OCI-LY3 (cell line): ENCODE measurements around the gene UIMC1.
A peak's percentile ranks its signal among the peaks of the same experiment; 100 is the strongest.

Experiments used
- H2AFZ ChIP-seq: fragments of 200-600, 300-600 bp; shearing (Covaris generic); 2 replicates; pipeline ENCODE4 v1.6.0; 2014; ENCODE audit warnings: antibody characterized with exemption, low read depth, low read length
- H3K27ac ChIP-seq: fragments of 200-600, 300-600 bp; sonication (generic); 2 replicates; pipeline ENCODE4 v1.5.1; 2014; ENCODE audit warnings: mild to moderate bottlenecking, low read length, moderate library complexity, mixed read lengths
- H3K27me3 ChIP-seq: fragments of 200-600, 300-600 bp; sonication (generic); 2 replicates; pipeline ENCODE4 v1.6.1; 2014; ENCODE audit warnings: low read depth, low read length, mixed read lengths
- H3K36me3 ChIP-seq: fragments of 200-600, 300-600 bp; sonication (generic); replicated peaks from 2 replicates; pipeline ENCODE3; 2014; ENCODE audit warnings: low read depth, low read length, mixed read lengths
- H3K4me1 ChIP-seq: fragments of 300-600, 200-600 bp; sonication (generic); 2 replicates; pipeline ENCODE4 v1.6.1; 2014; ENCODE audit warnings: low read length, mixed read lengths
- H3K4me2 ChIP-seq: fragments of 200-600, 300-600 bp; sonication (generic); 2 replicates; pipeline ENCODE4 v1.6.1; 2014; ENCODE audit warnings: low read length, mixed read lengths
- H3K4me3 ChIP-seq: fragments of 300-600, 200-600 bp; sonication (generic); 2 replicates; pipeline ENCODE4 v1.5.1; 2014; ENCODE audit warnings: antibody characterized with exemption, mild to moderate bottlenecking, low read length, moderate library complexity
- H3K79me2 ChIP-seq: fragments of 300-600, 200-600 bp; shearing (Covaris generic); 2 replicates; pipeline ENCODE4 v1.6.1; 2014; ENCODE audit warnings: mild to moderate bottlenecking, low read length, mixed read lengths
- H3K9ac ChIP-seq: fragments of 300-600, 200-600 bp; shearing (Covaris generic); 2 replicates; pipeline ENCODE4 v1.6.0; 2014; ENCODE audit warnings: mild to moderate bottlenecking, low read length, moderate library complexity
- H3K9me3 ChIP-seq: fragments of 200-600, 300-600 bp; shearing (Covaris generic); 2 replicates; pipeline ENCODE4 v1.6.1; 2014; ENCODE audit warnings: low read length, mixed read lengths; ENCODE audit not compliant: insufficient read depth
- H4K20me1 ChIP-seq: fragments of 200-600, 300-600 bp; sonication (generic); 2 replicates; pipeline ENCODE4 v1.6.1; 2016; ENCODE audit warnings: low read length, mixed read lengths; ENCODE audit not compliant: insufficient read depth
- EZH2phosphoT487 ChIP-seq: fragments of 200-600 bp; shearing (Covaris generic); IDR thresholded peaks from 2 replicates; pipeline ENCODE4 v1.6.1; 2018; ENCODE audit warnings: antibody characterized with exemption, mixed run types, low read depth
- TF ChIP-seq, protein P1 (sequence below): fragments of 200-600, 300-600 bp; sonication (generic); IDR thresholded peaks from 2 replicates; pipeline ENCODE4 v1.5.1; 2014; ENCODE audit warnings: antibody characterized with exemption, low read length, low read depth

Gene UIMC1

GRCh38 chr5:176980818-176981217 is 25.8 kb downstream of the UIMC1 start:
- H3K9ac ChIP-seq: no peak overlapping the region
- no peak overlapping the region for H3K4me3 ChIP-seq
- H3K79me2 ChIP-seq: peaks cover 77% of the 10 kb centered on the region
- H3K36me3 ChIP-seq: peaks cover 28% of the 10 kb centered on the region
- H4K20me1 ChIP-seq: peaks cover 6% of the 10 kb centered on the region
- no peak overlapping the region for H3K4me2 ChIP-seq
- no peak for TF ChIP-seq EZH2phosphoT487
- TF ChIP-seq, protein P1, sequence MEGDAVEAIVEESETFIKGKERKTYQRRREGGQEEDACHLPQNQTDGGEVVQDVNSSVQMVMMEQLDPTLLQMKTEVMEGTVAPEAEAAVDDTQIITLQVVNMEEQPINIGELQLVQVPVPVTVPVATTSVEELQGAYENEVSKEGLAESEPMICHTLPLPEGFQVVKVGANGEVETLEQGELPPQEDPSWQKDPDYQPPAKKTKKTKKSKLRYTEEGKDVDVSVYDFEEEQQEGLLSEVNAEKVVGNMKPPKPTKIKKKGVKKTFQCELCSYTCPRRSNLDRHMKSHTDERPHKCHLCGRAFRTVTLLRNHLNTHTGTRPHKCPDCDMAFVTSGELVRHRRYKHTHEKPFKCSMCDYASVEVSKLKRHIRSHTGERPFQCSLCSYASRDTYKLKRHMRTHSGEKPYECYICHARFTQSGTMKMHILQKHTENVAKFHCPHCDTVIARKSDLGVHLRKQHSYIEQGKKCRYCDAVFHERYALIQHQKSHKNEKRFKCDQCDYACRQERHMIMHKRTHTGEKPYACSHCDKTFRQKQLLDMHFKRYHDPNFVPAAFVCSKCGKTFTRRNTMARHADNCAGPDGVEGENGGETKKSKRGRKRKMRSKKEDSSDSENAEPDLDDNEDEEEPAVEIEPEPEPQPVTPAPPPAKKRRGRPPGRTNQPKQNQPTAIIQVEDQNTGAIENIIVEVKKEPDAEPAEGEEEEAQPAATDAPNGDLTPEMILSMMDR: no peak
- H3K9me3 ChIP-seq: no peaks in the 10 kb centered on the region
- H3K27ac ChIP-seq: no peak overlapping the region
- H3K27me3 ChIP-seq: no peaks in the 10 kb centered on the region
- H2AFZ ChIP-seq: no peak overlapping the region
- peaks cover 12% of the 10 kb centered on the region for H3K4me1 ChIP-seq

- no peaks in the 10 kb centered on the region for H3K27me3 ChIP-seq
- H3K4me1 ChIP-seq: peaks cover 12% of the 10 kb centered on the region
- H3K9ac ChIP-seq: no peak overlapping the region
- no peaks in the 10 kb centered on the region for H3K9me3 ChIP-seq
- H2AFZ ChIP-seq: no peak overlapping the region
- TF ChIP-seq, protein P1: no peak
- no peak for TF ChIP-seq EZH2phosphoT487
- no peak overlapping the region for H3K4me2 ChIP-seq
- H3K79me2 ChIP-seq: peaks cover 66% of the 10 kb centered on the region
- peak overlapping the region; percentile 41; the same call in 1 of the 2 replicates for H3K27ac ChIP-seq
- no peak overlapping the region for H3K4me3 ChIP-seq
- peaks cover 29% of the 10 kb centered on the region for H3K36me3 ChIP-seq
- H4K20me1 ChIP-seq: peaks cover 6% of the 10 kb centered on the region
Observed at GRCh38 chr5:176979669-176980068, 26.9 kb downstream of the UIMC1 start.

DNA sequence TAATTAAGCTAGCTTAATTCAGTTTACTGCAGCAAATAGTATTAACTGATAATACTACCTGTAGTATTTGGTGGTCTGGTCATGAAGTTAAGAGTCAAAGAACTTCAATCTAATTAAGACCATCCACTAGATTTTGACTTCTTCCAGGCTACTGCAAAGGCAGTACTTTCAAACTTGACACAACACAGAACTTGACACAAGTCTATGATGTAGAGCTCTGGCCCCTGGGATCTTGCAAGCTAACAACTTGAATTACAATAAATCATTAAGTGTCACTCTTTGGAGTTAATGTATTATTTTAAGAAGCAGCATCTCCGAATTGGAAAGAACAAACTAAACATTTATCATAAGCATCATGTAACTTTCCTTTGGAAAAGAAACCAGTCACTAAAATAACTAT is 40.9 kb downstream of the UIMC1 start:
- TF ChIP-seq, protein P1: no peak
- TF ChIP-seq EZH2phosphoT487: no peak
- Histone ChIP-seq H3K9ac (no peak overlapping the region), H3K27me3 (no peaks in the 10 kb centered on the region), H3K4me2 (no peak overlapping the region), H4K20me1 (peaks cover 1% of the 10 kb centered on the region; the same call in 1 of the 2 replicates), H3K79me2 (no peaks in the 10 kb centered on the region), H3K27ac (no peak overlapping the region), H3K9me3 (no peaks in the 10 kb centered on the region), H2AFZ (no peak overlapping the region), H3K4me1 (no peaks in the 10 kb centered on the region), H3K36me3 (peaks cover 29% of the 10 kb centered on the region), H3K4me3 (no peak overlapping the region)

DNA sequence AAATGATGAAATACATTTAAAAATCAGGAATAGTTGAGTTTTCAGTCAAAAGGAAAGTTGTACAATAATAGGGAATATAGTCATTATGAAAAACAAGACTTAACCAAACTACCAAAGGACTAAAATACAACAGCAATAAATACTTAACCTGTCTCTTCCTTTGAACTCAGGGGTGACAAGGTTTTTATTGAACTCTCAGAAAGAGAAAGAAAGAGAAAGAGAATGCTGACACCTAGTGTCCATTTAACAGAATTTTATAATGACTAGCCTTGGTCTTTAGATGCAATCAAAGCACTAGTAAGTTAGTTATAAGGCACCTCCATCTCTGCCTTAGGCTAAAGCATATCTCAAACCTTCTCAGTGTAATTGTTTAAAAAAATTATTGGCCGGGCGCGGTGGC is 47.5 kb downstream of the UIMC1 start:
- Histone ChIP-seq H3K4me2 (no peak overlapping the region), H3K4me3 (no peak overlapping the region), H3K9me3 (no peaks in the 10 kb centered on the region), H3K9ac (no peak overlapping the region), H3K79me2 (no peaks in the 10 kb centered on the region), H4K20me1 (no peaks in the 10 kb centered on the region), H3K36me3 (peaks cover 31% of the 10 kb centered on the region), H3K27ac (no peak overlapping the region), H3K27me3 (no peaks in the 10 kb centered on the region), H3K4me1 (no peaks in the 10 kb centered on the region), H2AFZ (no peak overlapping the region)
- no peak for TF ChIP-seq EZH2phosphoT487
- TF ChIP-seq, protein P1: peak; percentile 53
